Fibroblast of skin of left quadriceps (primary cell): ENCODE data around the gene DHX34.
"Not testable (repeated sequence)": the region's sequence is repeated elsewhere in the genome, so short reads cannot be mapped to it uniquely, and the experiment has no call there.

Experiments used
- DNase-seq, 2 experiments: peaks; one replicate each; pipeline ENCODE4 v3.0.0-alpha.2; 2013; ENCODE audit warnings: low read depth in 2 of 2

DHX34 gene, protein sequence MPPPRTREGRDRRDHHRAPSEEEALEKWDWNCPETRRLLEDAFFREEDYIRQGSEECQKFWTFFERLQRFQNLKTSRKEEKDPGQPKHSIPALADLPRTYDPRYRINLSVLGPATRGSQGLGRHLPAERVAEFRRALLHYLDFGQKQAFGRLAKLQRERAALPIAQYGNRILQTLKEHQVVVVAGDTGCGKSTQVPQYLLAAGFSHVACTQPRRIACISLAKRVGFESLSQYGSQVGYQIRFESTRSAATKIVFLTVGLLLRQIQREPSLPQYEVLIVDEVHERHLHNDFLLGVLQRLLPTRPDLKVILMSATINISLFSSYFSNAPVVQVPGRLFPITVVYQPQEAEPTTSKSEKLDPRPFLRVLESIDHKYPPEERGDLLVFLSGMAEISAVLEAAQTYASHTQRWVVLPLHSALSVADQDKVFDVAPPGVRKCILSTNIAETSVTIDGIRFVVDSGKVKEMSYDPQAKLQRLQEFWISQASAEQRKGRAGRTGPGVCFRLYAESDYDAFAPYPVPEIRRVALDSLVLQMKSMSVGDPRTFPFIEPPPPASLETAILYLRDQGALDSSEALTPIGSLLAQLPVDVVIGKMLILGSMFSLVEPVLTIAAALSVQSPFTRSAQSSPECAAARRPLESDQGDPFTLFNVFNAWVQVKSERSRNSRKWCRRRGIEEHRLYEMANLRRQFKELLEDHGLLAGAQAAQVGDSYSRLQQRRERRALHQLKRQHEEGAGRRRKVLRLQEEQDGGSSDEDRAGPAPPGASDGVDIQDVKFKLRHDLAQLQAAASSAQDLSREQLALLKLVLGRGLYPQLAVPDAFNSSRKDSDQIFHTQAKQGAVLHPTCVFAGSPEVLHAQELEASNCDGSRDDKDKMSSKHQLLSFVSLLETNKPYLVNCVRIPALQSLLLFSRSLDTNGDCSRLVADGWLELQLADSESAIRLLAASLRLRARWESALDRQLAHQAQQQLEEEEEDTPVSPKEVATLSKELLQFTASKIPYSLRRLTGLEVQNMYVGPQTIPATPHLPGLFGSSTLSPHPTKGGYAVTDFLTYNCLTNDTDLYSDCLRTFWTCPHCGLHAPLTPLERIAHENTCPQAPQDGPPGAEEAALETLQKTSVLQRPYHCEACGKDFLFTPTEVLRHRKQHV

DNA sequence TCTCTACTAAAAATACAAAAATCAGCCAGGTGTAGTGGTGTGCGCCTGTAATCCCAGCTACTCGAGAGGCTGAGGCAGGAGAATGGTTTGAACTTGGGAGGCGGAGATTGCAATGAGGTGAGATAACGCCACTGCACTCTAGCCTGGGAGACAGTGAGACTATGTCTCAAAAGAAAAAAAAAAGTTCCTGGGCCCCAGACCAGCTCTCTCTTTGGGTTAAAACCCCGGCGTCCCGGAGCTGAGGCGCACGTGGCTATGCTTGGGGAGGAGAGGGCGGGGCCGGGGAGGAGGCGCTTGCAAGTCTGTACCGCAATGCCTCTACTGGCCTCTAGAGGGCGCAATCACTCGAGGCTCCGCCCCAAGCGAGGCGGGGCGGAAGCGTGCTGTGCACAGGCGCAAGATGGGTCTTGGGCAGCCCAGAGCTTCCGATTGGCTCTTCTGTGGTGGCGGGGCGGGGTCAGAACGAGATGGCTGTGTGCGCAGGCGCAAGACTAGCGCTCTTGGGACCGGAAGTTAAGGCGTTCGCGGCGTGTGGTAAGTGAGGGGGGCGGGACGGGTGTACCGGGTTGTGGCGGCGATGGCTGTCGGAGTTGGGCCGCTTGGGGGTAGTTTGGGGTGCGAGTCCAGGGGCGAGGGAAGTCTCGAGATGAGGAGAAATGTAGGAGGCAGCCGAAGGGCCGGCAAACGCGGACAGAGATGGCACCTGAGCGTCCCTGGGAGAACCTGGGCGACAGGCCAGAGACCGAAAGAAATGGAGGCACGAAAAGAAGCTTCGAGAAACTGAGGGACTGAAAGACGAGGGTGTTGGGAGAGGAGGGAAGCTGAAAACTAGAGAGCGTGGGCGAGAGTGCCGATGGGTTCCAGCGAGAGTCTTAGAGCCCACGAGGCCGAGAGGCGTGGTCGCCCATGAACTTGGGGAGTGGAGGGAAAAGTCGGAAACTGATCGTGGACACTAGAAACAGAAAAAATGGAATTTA lies at the start of gene DHX34:
DHX34 (plus strand) TSS at position 497 of the 977 bp plus-strand sequence. CDS start 3,716 bp downstream, outside the sequence.
- peak; percentile 97 for DNase-seq

DNA sequence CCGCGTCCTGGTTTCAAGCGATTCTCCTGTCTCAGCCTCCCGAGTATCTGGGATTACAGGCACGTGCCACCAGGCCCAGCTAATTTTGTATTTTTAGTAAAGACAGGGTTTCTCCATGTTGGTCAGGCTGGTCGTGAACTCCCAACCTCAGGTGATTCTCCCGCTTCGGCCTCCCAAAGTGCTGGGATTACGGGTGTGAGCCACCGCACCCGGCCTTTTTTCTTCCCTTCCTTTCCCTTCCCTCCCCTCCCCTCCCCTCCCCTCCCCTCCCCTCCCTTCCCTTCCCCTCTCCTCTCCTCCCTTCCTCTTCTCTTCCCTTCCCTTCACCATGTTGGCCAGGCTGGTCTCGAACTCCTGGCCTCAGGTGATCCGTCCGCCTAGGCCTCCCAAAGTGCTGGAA lies 48.2 kb upstream of the DHX34 start:
- DNase-seq, result not testable (repeated sequence)

DNA sequence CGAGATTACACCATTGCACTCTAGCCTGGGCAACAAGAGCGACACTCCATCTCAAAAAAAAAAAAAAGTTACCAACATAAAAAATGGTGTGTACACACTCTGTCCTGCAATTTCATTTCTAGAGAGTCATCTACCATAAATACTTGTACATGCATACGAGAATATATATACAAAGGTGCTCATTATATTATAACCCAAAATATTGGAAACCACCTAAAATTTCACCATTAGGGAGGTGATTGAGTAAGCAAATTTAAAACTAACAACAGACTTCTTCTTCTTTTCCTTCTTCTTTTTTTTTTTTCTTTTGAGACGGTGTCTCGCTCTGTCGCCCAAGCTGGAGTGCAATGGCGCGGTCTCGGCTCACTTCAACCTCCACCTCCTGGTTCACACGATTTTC lies 46.9 kb upstream of the DHX34 start:
- no peak for DNase-seq

DNA sequence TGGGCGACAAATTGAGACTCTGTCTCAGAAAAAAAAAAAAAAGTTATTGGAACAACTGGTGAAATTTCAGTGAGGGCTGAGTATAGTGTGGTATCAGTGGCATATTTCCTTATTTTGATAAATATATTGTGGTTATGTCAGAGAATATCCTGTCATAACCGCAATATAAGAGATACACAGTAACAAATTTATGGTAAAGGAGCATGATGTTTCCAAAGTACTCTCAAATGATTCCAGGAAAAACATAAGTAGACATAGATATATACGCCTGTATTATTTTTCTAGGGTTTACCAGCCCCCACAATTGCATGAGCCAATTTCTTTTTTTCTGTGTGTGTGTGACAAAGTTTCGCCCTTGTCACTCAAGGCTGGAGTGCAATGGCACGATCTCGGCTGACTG lies 45.1 kb upstream of the DHX34 start:
- no peak for DNase-seq

DNA sequence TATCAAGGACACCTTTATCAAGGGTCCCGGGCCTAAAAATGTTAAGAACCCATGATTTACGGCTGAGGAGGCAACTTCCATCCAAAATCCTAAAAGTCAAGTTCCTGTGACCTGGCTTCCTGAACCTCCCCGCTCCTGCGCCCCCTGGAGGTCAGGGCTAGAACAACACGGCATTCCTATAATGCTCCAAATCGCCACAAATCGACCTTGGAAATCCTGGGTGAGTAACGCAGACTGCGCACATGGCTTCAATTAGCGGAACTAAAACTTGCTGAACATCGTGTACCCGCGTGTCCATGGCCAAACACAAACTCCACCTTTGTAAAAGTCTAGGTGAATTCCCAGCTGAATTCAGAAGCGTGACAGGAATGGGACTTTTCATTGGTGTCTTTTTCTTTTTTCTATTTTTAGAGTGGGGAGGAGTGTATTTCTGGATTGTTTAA lies 43.8 kb upstream of the DHX34 start:
- peak; percentile 79 to 82 for DNase-seq

DNA sequence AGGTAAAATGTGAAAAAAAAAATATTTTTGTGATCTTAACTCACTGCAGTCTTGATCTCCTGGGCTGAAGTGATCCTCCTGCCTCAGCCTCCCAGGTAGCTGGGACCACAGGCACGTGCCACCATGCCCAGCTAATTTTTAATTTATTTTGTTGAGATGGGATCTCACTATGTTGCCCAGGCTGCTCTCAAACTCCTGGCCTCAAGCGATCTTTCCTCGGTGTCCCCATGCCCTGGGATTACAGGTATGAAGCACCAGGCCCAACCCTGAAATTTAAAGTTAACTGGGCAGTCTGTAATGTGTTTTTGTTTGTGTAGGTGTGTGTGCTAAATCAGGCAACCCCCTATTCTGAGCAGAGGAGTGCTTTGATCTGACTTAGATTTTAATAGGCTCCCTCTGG lies 42.8 kb upstream of the DHX34 start:
- no peak for DNase-seq

DNA sequence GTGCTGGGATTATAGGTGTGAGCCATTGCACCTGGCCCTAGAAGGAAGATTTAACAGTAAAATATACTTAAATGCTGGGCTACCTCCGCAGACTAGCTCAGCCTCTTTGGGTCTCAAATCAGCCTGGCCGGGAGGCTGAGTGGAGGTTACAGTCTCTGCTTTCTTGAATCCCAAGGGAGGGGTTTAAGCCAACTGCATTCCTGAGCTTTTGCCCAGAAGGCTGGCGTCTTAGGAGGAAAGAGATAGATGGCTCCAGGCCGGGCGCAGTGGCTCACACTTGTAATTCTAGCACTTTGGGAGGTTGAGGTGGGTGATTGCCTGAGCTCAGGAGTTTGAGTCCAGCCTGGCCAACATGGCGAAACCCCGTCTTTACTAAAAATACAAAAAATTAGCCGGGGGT lies 40.1 kb upstream of the DHX34 start:
- no peak for DNase-seq

DNA sequence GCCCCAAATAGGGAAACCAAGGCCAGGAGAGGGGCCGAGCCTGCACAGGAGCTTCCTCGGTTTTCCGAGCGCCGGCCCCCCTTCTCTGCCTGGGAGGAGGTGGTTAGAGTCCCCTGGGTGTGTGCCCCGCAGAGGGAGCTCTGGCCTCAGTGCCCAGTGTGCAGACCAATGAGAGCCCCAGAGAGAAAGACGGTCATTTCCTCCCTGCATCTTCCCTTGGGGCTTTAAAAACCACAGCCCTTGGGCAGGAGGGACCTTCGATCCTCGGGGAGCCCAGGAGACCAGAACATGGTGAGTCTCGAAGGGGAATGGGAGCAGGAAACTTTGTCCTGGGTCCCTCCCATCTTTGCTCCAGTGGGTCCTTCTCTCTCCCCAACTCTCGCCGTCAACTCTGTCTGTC lies 39.5 kb upstream of the DHX34 start, which contains the start of gene C5AR1:
C5AR1 (plus strand) TSS at position 254 of the 400 bp plus-strand sequence; CDS start at position 289, 35 bp downstream.
- no peak for DNase-seq

DNA sequence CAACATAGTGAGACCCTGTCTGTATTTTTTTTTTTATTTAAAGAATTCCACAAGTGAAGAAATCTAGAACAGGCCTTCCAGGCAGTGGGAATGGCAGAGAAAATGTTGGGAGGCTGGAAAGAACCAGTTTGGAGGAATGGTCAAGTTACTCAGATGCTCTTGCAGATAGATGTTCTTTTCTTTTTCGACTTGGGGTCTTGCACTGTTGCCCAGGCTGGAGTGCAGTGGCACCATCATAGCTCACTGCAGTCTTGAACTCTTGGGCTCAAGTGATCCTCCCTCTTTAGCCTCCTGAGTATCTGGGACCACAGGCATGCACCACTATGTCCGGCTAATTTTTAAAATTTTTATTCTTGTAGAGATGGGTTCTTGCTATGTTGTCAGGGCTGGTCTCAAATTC lies 38.8 kb upstream of the DHX34 start:
- DNase-seq, result no peak

DNA sequence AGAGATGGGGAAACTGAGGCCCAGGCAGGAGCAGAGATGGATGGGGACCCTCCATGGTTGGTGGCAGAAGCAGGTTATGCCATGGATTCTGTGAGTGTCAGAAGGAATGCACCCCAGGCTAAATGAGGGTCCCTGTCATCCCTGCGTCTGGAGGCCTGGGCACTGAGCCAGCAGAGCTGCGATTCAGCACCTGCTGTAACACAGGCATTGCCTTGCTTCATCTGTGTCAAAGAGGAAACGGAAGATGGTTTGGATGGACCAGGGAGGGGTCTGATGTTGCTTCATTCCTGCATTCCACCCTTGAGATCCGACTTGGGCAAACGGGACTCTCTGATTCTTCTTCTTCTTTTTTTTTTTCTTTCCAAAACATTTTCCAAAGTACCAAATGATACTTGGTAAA lies 38.3 kb upstream of the DHX34 start:
- no peak for DNase-seq

DNA sequence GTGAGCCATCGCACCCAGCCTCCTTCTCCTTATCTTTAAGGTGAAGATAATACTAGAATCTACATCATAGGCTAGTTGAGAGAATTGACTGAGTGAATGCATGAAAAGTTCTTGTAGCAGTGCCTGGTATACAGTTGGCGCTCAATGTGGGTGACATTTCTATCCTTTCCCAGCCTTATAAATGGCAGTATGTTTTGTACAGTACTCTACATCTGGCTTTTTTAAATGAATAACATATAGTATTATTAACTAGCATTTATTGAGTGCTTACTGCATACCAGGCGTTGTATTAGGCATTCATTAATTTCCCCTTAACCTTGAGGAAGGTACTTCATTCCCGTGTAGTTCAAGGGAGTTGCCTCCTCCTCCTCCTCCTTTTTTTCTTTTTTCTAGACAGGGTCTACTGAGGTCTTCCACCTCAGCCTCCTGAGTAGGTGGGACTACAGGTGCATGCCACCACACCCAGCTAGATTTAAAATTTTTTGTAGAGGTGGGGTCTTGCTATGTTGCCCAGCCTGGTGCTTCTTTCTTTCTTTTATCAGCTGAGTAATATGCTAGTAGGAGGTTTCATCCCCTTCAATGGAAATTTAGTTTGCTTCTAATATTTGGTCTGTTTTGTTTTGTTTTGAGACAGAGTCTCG lies 36.6 kb upstream of the DHX34 start:
- DNase-seq, result no peak

DNA sequence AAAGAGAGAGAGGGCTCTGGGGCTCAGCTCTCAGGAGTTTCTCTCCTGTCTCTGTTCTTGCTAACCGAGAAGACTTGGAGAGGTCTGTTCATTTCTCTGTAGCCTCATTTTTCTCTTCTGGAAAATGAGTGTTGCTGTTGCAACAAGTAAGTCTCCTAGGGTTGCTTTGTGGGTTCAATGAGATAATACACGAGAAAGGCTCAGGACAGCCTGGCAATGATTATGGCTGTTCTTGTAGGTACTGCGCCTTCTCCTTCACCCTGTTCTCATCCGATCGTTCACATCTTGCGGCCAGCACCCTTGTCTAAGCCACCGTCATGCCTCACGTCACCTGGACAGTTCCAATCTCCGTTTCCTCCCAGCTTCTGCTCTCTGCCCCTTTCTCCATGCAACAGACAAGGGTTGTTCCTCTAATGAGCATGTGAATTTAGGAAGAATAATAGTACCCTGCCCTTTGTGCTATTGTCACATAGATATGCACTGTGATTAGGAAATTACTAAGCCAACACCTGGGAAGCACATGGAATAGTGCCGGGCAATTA lies 35.3 kb upstream of the DHX34 start:
- DNase-seq, result no peak

DNA sequence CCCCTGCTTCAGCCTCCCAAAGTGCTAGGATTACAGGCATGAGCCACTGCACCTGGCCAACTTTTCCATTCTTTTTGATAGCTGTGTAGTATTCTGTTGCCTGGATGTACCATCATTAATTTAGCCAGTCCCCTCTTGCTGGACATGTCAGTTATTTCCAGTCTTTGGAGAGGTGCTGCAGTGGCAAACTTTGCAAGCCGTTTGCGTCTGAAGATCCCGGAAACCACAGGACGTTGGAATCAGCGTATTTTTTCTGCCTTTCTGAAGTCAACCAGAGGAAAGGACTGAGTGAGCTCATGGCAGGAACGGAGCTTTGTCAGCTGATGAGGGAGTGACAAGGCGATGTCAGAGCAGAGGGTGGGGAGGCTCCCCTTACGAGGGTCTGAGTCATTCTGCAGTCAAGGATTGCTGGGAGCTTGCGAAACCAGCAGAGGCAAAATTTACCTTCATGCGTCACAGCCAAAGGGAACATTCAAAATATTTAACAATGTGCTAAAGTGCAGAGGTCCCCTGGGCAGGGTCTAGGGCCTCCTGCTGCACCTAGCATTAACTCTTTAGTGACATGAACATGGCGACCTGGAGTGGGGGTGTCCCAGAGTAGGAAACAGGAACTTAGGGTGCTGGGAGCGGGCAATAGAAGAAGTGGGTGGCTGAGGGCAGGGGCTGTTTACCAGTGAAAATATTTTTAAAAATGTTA lies 33.8 kb upstream of the DHX34 start:
- DNase-seq, result peak; percentile 57

DNA sequence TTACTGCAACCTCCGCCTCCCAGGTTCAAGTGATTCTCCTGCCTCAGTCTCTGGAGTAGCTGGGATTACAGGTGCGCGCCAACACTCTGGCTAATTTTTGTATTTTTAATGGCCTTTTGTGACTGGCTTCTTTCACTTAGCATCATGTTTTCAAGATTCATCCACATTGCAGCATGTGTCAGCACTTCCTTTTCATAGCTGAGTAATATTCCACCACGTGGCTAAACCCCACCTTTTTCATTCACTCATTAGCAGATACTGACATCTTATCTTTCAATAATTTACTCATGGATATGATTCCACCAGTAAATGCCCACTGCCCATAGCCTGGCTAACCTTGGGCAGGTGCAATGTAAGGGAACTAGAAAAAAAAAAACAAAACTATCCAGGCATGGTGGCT lies 32.6 kb upstream of the DHX34 start:
- no peak for DNase-seq

DNA sequence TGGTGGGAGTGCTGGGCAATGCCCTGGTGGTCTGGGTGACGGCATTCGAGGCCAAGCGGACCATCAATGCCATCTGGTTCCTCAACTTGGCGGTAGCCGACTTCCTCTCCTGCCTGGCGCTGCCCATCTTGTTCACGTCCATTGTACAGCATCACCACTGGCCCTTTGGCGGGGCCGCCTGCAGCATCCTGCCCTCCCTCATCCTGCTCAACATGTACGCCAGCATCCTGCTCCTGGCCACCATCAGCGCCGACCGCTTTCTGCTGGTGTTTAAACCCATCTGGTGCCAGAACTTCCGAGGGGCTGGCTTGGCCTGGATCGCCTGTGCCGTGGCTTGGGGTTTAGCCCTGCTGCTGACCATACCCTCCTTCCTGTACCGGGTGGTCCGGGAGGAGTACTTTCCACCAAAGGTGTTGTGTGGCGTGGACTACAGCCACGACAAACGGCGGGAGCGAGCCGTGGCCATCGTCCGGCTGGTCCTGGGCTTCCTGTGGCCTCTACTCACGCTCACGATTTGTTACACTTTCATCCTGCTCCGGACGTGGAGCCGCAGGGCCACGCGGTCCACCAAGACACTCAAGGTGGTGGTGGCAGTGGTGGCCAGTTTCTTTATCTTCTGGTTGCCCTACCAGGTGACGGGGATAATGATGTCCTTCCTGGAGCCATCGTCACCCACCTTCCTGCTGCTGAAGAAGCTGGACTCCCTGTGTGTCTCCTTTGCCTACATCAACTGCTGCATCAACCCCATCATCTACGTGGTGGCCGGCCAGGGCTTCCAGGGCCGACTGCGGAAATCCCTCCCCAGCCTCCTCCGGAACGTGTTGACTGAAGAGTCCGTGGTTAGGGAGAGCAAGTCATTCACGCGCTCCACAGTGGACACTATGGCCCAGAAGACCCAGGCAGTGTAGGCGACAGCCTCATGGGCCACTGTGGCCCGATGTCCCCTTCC lies 28.9 kb upstream of the DHX34 start:
- no peak for DNase-seq

DNA sequence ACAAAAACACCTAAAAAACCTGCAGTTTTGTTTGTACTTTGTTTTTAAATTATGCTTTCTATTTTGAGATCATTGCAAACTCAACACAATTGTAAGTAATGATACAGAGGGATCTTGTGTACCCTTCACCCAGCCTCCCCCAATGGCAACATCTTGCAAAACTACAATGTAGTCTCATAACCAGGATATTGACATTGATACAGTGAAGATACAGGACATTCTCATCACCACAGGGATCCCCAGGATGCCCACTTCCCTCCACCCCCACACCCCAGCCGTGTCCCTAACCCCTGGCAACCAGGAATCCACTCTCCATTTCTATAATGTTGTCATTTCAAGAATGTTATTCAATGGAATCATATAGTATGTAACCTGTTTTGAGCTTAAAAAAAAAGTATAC lies 27.5 kb upstream of the DHX34 start:
- no peak for DNase-seq

DNA sequence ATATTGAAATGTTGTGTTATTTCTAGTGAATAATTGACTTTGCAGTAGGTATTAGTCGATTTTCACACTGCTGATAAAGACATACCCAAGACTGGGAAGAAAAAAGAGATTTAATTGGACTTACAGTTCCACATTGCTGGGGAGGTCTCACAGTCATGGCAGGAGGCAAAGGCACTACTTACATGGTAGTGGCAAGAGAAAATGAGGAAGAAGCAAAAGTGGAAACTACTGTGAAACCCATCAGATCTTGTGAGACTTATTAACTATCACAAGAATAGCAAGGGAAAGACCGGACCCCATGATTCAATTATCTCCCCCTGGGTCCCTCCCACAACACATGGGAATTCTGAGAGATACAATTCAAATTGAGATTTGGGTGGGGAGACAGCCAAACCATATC lies 27.1 kb upstream of the DHX34 start:
- DNase-seq, result no peak

DNA sequence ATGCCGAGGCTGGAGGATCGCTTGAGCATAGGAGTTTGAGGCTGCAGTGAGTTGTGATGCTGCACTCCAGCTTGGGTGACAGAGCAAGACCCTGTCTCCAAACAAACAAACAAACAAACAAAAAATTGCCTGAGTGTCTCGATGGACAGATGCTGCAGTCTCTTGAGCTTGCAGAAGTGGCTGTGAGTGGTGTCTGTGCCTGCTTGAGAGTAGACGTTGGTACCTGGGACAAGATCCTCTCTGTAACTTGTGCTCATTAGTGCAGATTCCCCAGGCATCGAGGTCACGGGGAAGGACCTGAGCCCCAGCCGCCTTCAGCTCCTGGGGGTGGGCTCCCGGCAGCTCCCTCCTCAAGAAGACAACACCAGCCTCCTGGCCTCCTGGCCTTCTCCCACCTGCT lies 25.7 kb upstream of the DHX34 start:
- DNase-seq, result no peak
